ENCODE data around the gene COL4A3. TPM values are rescaled to one million over a fixed set of nuclear protein-coding genes. Genes with fewer than 3 reads are reported as not detected.

The COL4A3 gene
- 10 to 100 TPM; 12.9 to 43.3 TPM for total RNA-seq
- 10 to 100 TPM in 3 of 6 donors, 1 to 10 TPM in 3; 4.3 to 13.3 (median 9.2) TPM for polyA plus RNA-seq (ENCODE audit: insufficient read length in 6 of 6)
- long read RNA-seq, donor 1, partial matches to known transcripts: 10 of 10 reads
- long read RNA-seq, donor 1, other reads (novel, unspliced or antisense): 0 of 10 reads
- long read RNA-seq, donor 2: 0 reads
- long read RNA-seq, donor 3: 0 reads
- long read RNA-seq, donor 4, partial matches to known transcripts: 3 of 5 reads
- long read RNA-seq, donor 4, other reads (novel, unspliced or antisense): 2 of 5 reads
- long read RNA-seq, donor 5: 0 reads
- long read RNA-seq, donor 6: 0 reads
- long read RNA-seq, donor 7: 0 reads
- long read RNA-seq, donor 8: 0 reads
- long read RNA-seq, donor 9: 0 reads
- long read RNA-seq, donor 10, partial matches to known transcripts: 0 of 1 reads
- long read RNA-seq, donor 10, other reads (novel, unspliced or antisense): 1 of 1 reads
- long read RNA-seq, donor 11: 0 reads
- long read RNA-seq, donor 12: 0 reads

DNA sequence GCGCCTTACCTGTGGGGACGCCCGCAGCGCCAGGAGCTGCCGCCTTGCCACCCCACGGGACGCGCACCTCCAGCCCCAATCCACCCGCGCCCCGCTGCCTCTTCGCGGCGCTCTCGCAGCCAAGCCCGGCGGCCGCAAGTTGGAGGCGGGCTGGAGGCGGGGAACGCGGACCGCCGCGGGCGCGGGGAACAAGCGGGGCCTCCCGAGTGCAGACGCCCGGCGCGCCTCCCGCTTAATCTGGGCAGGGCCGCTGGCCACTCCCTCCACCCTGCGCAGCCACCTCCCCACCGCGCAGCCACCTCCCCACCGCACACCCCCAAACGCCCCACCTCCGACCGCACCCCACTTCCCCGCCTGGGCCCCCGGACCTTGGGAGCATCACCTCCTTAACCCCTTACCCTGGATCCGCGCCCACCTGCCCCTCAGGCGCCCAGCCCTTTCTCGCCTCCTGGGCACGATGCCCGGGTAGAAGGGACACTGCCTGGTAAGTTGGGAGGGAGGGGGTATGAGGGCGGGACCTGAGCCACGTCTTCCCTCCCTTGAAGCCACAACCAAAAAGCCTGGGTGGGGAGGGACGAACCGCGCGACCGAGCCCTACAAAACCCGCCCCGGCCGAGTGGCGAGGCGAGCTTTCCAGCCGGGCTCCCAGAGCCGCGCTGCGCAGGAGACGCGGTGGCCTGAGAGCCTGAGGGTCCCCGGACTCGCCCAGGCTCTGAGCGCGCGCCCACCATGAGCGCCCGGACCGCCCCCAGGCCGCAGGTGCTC, at the start of gene COL4A3, which contains the start of gene COL4A4:
TSS of gene COL4A3 (plus strand) at position 627 of the 765 bp plus-strand sequence. CDS start at position 730, 103 bp downstream.
TSS of gene COL4A4 (minus strand) at position 208 of the 765 bp plus-strand sequence. CDS start 16,722 bp downstream, outside the sequence.
- no peaks in the 10 kb centered on the region for H3K9me3 ChIP-seq
- peaks cover 24 to 58% of the 10 kb centered on the region in 2 donors for H3K27me3 ChIP-seq
- DNase-seq (peak in 3 of 4 donors; percentile 29 to 89 (median 73)), ATAC-seq (peak; percentile 96)
- intact Hi-C loops (cut with DNase I): no loop called here
- peaks cover 0 to 4% of the 10 kb centered on the region in 2 donors for H3K4me1 ChIP-seq
- peak within 1 kb of the TSS; percentile 42 to 48 for H3K4me3 ChIP-seq
- peak within 1 kb of the TSS; percentile 44 to 67 for H3K27ac ChIP-seq
- TF ChIP-seq, protein P1, sequence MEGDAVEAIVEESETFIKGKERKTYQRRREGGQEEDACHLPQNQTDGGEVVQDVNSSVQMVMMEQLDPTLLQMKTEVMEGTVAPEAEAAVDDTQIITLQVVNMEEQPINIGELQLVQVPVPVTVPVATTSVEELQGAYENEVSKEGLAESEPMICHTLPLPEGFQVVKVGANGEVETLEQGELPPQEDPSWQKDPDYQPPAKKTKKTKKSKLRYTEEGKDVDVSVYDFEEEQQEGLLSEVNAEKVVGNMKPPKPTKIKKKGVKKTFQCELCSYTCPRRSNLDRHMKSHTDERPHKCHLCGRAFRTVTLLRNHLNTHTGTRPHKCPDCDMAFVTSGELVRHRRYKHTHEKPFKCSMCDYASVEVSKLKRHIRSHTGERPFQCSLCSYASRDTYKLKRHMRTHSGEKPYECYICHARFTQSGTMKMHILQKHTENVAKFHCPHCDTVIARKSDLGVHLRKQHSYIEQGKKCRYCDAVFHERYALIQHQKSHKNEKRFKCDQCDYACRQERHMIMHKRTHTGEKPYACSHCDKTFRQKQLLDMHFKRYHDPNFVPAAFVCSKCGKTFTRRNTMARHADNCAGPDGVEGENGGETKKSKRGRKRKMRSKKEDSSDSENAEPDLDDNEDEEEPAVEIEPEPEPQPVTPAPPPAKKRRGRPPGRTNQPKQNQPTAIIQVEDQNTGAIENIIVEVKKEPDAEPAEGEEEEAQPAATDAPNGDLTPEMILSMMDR (IDR thresholded peaks at IDR 0.05): no peak
- no peaks in the 10 kb centered on the region for H3K36me3 ChIP-seq

DNA sequence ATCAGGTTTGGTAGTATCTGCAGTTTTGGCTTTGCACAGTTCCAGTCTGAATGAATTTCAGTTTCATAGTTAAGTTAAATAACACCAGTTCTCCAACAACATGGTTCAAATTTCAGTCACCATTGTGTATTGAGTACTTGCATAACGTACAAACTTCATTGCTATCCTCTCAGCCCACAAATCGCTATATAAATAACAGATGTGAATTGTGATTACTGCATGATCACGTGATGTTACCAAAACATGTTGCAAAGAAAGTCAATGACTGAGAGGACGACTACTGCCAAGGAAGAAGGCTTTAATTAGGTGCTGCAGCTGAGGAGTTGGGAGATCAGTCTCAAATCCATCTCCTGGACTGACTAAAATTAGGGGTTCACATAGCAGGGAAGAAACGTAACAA, 48.7 kb upstream of the COL4A3 start:
- no peak for ATAC-seq
- no peaks in the 10 kb centered on the region for H3K4me1 ChIP-seq
- intact Hi-C loops (cut with DNase I): no loop called here
- H3K36me3 ChIP-seq: no peaks in the 10 kb centered on the region
- DNase-seq: no peak
- H3K9me3 ChIP-seq: no peaks in the 10 kb centered on the region
- no peak overlapping the region for H3K4me3 ChIP-seq
- no peaks in the 10 kb centered on the region for H3K27me3 ChIP-seq
- no peak overlapping the region for H3K27ac ChIP-seq
- TF ChIP-seq, protein P1 (IDR thresholded peaks at IDR 0.05): no peak

DNA sequence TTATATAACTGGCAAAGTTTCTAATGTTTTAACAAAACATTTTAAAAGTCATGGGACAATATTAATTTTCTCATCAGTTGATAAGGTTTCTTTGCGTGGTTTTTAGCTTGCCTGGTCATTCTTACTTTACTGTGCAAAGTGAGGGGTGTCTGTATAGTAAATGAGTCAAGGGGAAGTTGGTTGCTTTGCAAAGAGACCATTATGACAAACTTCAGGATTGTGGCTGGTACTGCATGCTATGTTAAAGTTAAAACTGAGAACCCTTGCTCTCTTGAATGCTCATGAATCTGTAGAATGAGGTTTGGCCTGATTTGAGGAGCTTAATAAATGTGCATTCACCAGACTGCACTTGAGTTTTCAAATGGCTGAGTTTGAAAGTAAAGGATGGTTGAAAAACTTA, 47.4 kb upstream of the COL4A3 start:
- H3K4me1 ChIP-seq: no peaks in the 10 kb centered on the region
- TF ChIP-seq, protein P1 (IDR thresholded peaks at IDR 0.05): no peak

GRCh38 chr2:227117852-227118251, 46.6 kb upstream of the COL4A3 start:
- Histone ChIP-seq H3K27ac (no peak overlapping the region), H3K4me1 (no peaks in the 10 kb centered on the region), H3K27me3 (no peaks in the 10 kb centered on the region), H3K4me3 (no peak overlapping the region), H3K36me3 (no peaks in the 10 kb centered on the region), H3K9me3 (no peaks in the 10 kb centered on the region)
- ATAC-seq (no peak), DNase-seq (no peak)
- intact Hi-C loops (cut with DNase I): no loop called here
- TF ChIP-seq, protein P1 (IDR thresholded peaks at IDR 0.05): no peak

More for the DNA sequence above, 47.4 kb upstream of the COL4A3 start:
- no peak for ATAC-seq
- Histone ChIP-seq H3K36me3 (no peaks in the 10 kb centered on the region), H3K27me3 (no peaks in the 10 kb centered on the region), H3K27ac (no peak overlapping the region), H3K9me3 (no peaks in the 10 kb centered on the region), H3K4me3 (no peak overlapping the region)
- intact Hi-C loops (cut with DNase I): no loop called here
- no peak for DNase-seq

- Histone ChIP-seq H3K27ac (no peak overlapping the region), H3K36me3 (no peaks in the 10 kb centered on the region), H3K9me3 (no peaks in the 10 kb centered on the region), H3K27me3 (no peaks in the 10 kb centered on the region), H3K4me1 (no peaks in the 10 kb centered on the region), H3K4me3 (no peak overlapping the region)
- DNase-seq: no peak
- no peak for ATAC-seq
- intact Hi-C loops (cut with DNase I): no loop called here
- TF ChIP-seq, protein P1 (IDR thresholded peaks at IDR 0.05): no peak
Measured at GRCh38 chr2:227118353-227118752, 46.1 kb upstream of the COL4A3 start.

Data from left lung (tissue), 14 donors.